Activated CD8-positive, alpha-beta memory T cell treated with anti-CD3 and anti-CD28 coated beads, Interleukin-2, amount 50 U/mL, for 1 hour (primary cell): ENCODE measurements around the gene PRKG1.

Experiments used
- DNase-seq: peaks from one replicate; pipeline ENCODE4 v3.0.0-alpha.2; 2020; ENCODE audit errors: extremely low read depth

The PRKG1 gene

GRCh38 chr10:52059089-52059488, 984.8 kb downstream of the PRKG1 start:
- DNase-seq: no peak

GRCh38 chr10:52063159-52063558, 988.9 kb downstream of the PRKG1 start:
- DNase-seq: no peak

GRCh38 chr10:52064084-52064845, 990.0 kb downstream of the PRKG1 start:
- no peak for DNase-seq

GRCh38 chr10:52066383-52066782, 992.1 kb downstream of the PRKG1 start:
- no peak for DNase-seq

GRCh38 chr10:52068485-52068884, 994.2 kb downstream of the PRKG1 start:
- DNase-seq: no peak

- no peak for DNase-seq
These were observed 997.5 kb downstream of the PRKG1 start for GRCh38 chr10:52071814-52072213.

GRCh38 chr10:52074505-52075026, 1000.3 kb downstream of the PRKG1 start:
- no peak for DNase-seq

GRCh38 chr10:52077814-52078213, 1003.5 kb downstream of the PRKG1 start:
- DNase-seq: no peak

- DNase-seq: no peak
These were observed 1004.2 kb downstream of the PRKG1 start for GRCh38 chr10:52078397-52078937.

GRCh38 chr10:52082307-52082706, 1008.0 kb downstream of the PRKG1 start:
- DNase-seq: no peak

GRCh38 chr10:52083422-52083821, 1009.1 kb downstream of the PRKG1 start:
- no peak for DNase-seq

GRCh38 chr10:52092390-52092789, 1018.1 kb downstream of the PRKG1 start:
- no peak for DNase-seq

- no peak for DNase-seq
These were observed 1023.8 kb downstream of the PRKG1 start for GRCh38 chr10:52098130-52098529.

- DNase-seq: no peak
These were observed 1024.8 kb downstream of the PRKG1 start for GRCh38 chr10:52099026-52099600.

- DNase-seq: no peak
These were observed 1025.8 kb downstream of the PRKG1 start for GRCh38 chr10:52100011-52100547.

GRCh38 chr10:52105301-52105700, 1031.0 kb downstream of the PRKG1 start:
- DNase-seq: no peak

GRCh38 chr10:52106011-52106410, 1031.7 kb downstream of the PRKG1 start:
- DNase-seq: no peak

GRCh38 chr10:52106899-52107298, 1032.6 kb downstream of the PRKG1 start:
- no peak for DNase-seq

- no peak for DNase-seq
These were observed 1033.9 kb downstream of the PRKG1 start for GRCh38 chr10:52108236-52108635.

GRCh38 chr10:52110576-52110975, 1036.3 kb downstream of the PRKG1 start:
- no peak for DNase-seq

- no peak for DNase-seq
These were observed 1037.0 kb downstream of the PRKG1 start for GRCh38 chr10:52111101-52111891.

GRCh38 chr10:52115823-52116222, 1041.5 kb downstream of the PRKG1 start:
- no peak for DNase-seq
